ENCODE measurements around the gene PIK3R6. TPM values are rescaled to one million over a fixed set of nuclear protein-coding genes. Genes with fewer than 3 reads are reported as not detected.

PIK3R6 gene
- total and polyA plus RNA-seq, 2 experiments from 2014 or later: 0.11 to 0.24 TPM

DNA sequence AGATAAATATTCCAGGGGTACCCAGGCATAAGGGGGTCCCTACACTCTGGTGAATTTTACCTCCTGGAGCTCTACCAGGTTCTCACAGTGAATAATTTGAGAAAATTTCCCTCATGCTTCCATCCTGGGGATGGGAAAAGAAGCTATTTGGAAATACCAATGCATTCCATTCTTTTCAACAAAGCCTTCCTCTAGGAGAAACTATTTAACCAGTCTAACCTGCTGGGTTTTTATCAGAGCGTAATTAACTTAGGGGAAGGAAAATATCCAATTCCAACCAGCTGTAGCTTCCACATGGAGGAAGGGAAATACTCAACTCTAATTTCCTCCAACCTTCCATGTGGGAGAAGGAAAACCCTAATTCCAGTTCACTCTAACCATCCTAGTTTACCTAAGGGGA is 85.3 kb downstream of the PIK3R6 start (continued):
- no peak for TF ChIP-seq ZNF462 (CRISPR knock-in tag; IDR thresholded peaks at IDR 0.05)
- no peak for TF ChIP-seq NANOG (IDR thresholded peaks at IDR 0.05; ENCODE audit: borderline replicate concordance)
- TF ChIP-seq ZNF114 (CRISPR knock-in tag; IDR thresholded peaks at IDR 0.05): no peak
- TF ChIP-seq ZNF331 (CRISPR knock-in tag; IDR thresholded peaks at IDR 0.05; ENCODE audit: low read depth): no peak
- TF ChIP-seq, protein P1, sequence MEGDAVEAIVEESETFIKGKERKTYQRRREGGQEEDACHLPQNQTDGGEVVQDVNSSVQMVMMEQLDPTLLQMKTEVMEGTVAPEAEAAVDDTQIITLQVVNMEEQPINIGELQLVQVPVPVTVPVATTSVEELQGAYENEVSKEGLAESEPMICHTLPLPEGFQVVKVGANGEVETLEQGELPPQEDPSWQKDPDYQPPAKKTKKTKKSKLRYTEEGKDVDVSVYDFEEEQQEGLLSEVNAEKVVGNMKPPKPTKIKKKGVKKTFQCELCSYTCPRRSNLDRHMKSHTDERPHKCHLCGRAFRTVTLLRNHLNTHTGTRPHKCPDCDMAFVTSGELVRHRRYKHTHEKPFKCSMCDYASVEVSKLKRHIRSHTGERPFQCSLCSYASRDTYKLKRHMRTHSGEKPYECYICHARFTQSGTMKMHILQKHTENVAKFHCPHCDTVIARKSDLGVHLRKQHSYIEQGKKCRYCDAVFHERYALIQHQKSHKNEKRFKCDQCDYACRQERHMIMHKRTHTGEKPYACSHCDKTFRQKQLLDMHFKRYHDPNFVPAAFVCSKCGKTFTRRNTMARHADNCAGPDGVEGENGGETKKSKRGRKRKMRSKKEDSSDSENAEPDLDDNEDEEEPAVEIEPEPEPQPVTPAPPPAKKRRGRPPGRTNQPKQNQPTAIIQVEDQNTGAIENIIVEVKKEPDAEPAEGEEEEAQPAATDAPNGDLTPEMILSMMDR (conservative IDR thresholded peaks at IDR 0.05; ENCODE audit: low read depth in 2 of 2): no peak
- no peak for TF ChIP-seq JUNB (IDR thresholded peaks at IDR 0.05; ENCODE audit: unreplicated experiment)
- TF ChIP-seq CREB1 (CRISPR knock-in tag; IDR thresholded peaks at IDR 0.05; ENCODE audit: low read depth): no peak
- no peak for TF ChIP-seq EZH2phosphoT487 (IDR thresholded peaks at IDR 0.05; ENCODE audit: unreplicated experiment)
- no peak for TF ChIP-seq POLR2AphosphoS5 (IDR thresholded peaks at IDR 0.05; ENCODE audit: low read depth)
- no peak for TF ChIP-seq REST (IDR thresholded peaks at IDR 0.05; ENCODE audit: unreplicated experiment)
- no peak for TF ChIP-seq STAT1 (IDR thresholded peaks at IDR 0.05; ENCODE audit: unreplicated experiment)
- no peak for TF ChIP-seq EZH2 (IDR thresholded peaks at IDR 0.05; ENCODE audit: low read depth, unreplicated experiment)
